T-cell (primary cell): ENCODE measurements around the gene ARAF. TPM values are rescaled to one million over a fixed set of nuclear protein-coding genes. Genes with fewer than 3 reads are reported as not detected.

ENCODE experiments used
- ATAC-seq, 4 experiments: fragments of 200-7000 bp in 3 of 4; fragments of 150-1000 bp in 1 of 4; cut with Tn5 transposase; replicated peaks in 1 of 4; 1 replicate in 3 of 4; 2 replicates in 1 of 4; pipeline ENCODE4 v1.10.0; 2021; ENCODE audit warnings: moderate library complexity in 3 of 4, mild to moderate bottlenecking in 2 of 4, moderate number of reproducible peaks in 1 of 4
- CTCF ChIA-PET, 2 donors: fragments of 300-600 bp; sonication (Branson Sonifier 250); formaldehyde crosslinking; loops; one replicate each; lab custom pipeline; 2022; ENCODE audit warnings: antibody characterized with exemption in 2 of 2; lab: Charles Lee
- POLR2A ChIA-PET, 2 donors: fragments of 300-600 bp; sonication (Branson Sonifier 250); formaldehyde crosslinking; loops; one replicate each; lab custom pipeline; 2022; ENCODE audit warnings: antibody characterized with exemption in 2 of 2; lab: Charles Lee
- DNase-seq, 35 experiments: peaks; one replicate each; pipeline versions ENCODE4 v3.0.0 to v3.0.0-alpha.2; 2013 to 2023
- H3K27ac ChIP-seq: one replicate; pipeline ENCODE4 v1.5.1; 2013; ENCODE audit warnings: low read length
- H3K27me3 ChIP-seq, 2 experiments: replicated peaks in 1 of 2; 1 replicate in 1 of 2; 2 replicates in 1 of 2; pipeline versions ENCODE4 v1.6.1 to v1.7.0; 2013; ENCODE audit warnings: low read length in 1 of 2, mixed read lengths in 1 of 2; ENCODE audit not compliant: control insufficient read depth in 2 of 2, insufficient read depth in 2 of 2; ENCODE audit errors: extremely low read depth in 1 of 2
- H3K36me3 ChIP-seq, 2 donors: 1 replicate in 1 of 2; 2 replicates in 1 of 2; pipeline versions ENCODE4 v1.6.1 to v1.7.0; 2013; ENCODE audit warnings: low read length in 1 of 2; ENCODE audit not compliant: control insufficient read depth in 2 of 2, insufficient read depth in 1 of 2; ENCODE audit errors: extremely low read depth in 1 of 2
- H3K4me1 ChIP-seq, 2 experiments: 1 replicate in 1 of 2; 2 replicates in 1 of 2; pipeline versions ENCODE4 v1.6.1 to v1.7.0; 2013; ENCODE audit warnings: low read length in 2 of 2, mixed read lengths in 1 of 2; ENCODE audit not compliant: insufficient read depth in 2 of 2, control insufficient read depth in 1 of 2; ENCODE audit errors: extremely low read depth in 1 of 2
- H3K4me3 ChIP-seq, 2 donors: 1 replicate in 1 of 2; 2 replicates in 1 of 2; pipeline versions ENCODE4 v1.5.1 to v1.7.0; 2013; ENCODE audit warnings: mild to moderate bottlenecking in 2 of 2, low read length in 1 of 2, moderate library complexity in 1 of 2; ENCODE audit not compliant: control insufficient read depth in 1 of 2; ENCODE audit errors: extremely low read depth in 1 of 2
- H3K9me3 ChIP-seq: 2 replicates; pipeline ENCODE4 v1.7.0; 2013
- H3K27ac Mint-ChIP-seq, 2 donors: one replicate each; pipeline ENCODE4 v1.8.0; 2020 to 2021; ENCODE audit warnings: mild to moderate bottlenecking in 2 of 2, mixed read lengths in 2 of 2
- H3K27me3 Mint-ChIP-seq, 2 donors: one replicate each; pipeline ENCODE4 v1.8.0; 2021 to 2022; ENCODE audit warnings: mixed read lengths in 2 of 2
- H3K36me3 Mint-ChIP-seq: one replicate; pipeline ENCODE4 v1.8.0; 2021; ENCODE audit warnings: mixed read lengths
- H3K4me1 Mint-ChIP-seq, 3 donors: one replicate each; pipeline ENCODE4 v1.8.0; 2020 to 2022; ENCODE audit warnings: mixed read lengths in 3 of 3, mild to moderate bottlenecking in 1 of 3
- H3K4me3 Mint-ChIP-seq, 3 donors: one replicate each; pipeline ENCODE4 v1.8.0; 2020 to 2022; ENCODE audit warnings: mild to moderate bottlenecking in 3 of 3, mixed read lengths in 3 of 3, moderate library complexity in 3 of 3
- H3K9me3 Mint-ChIP-seq, 3 donors: one replicate each; pipeline ENCODE4 v1.8.0; 2020 to 2022; ENCODE audit warnings: mixed read lengths in 3 of 3
- WGBS: methylation state at CpG from one replicate; pipeline ENCODE4 v1.1.5; 2013; ENCODE audit warnings: missing lambda C conversion rate; ENCODE audit not compliant: insufficient coverage; 5-methylcytosine and 5-hydroxymethylcytosine counted together
- total RNA-seq, 35 experiments: library from RNA in 6 of 35; stranded (reverse) in 6 of 35; fragments of 120-200 nt in 1 of 35; gene quantifications; one replicate each; pipeline versions ENCODE4 v1.2.1 to v1.2.4 and lab custom pipeline; 2013 to 2026

ARAF gene
- total RNA-seq, 5 donors from 2014 or later (not counting 1 experiment from before 2014, with no cell fraction given) = 113 to 138 (median 122) TPM

DNA sequence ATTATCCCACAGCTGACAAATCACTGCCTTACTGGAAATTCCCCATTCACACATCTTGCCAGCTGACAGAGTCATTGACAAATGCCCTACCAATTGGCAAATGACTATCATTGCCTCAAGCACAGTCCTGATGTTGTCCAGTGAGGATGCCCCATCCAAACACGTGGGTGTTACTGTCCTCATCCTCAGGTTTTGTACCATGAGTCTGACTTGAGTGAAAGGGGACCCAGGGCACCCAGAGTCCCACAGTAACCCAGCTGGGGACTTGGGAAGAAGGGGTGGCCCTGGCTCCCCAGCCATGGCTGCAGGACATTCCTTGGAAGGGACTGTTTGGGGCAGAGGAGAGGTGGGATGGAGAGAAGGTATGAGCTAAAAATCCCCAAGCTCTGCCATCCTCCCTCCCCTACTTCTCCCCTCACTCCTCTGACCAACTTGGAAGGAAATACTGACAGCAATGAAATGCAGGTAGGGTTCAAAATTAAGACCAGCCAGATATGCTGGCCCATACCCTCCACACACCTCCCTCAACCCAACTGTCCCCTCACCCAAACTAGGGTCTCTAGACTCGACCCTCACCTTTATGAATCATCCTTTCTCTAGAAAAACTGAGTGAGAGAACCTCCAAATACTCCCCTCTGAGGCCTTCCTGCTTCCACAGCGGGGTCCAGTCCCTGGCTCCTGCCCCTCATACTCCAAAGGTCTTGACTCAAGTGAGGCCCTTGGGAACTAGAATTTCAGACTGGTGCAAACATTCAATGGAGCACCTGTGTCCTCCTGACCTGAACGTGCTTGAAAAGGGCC, 26.3 kb downstream of the ARAF start:
- H3K27me3 ChIP-seq = no peaks in the 10 kb centered on the region
- no peaks in the 10 kb centered on the region for H3K9me3 Mint-ChIP-seq
- no peaks in the 10 kb centered on the region for H3K9me3 ChIP-seq
- no peak overlapping the region for H3K27ac ChIP-seq
- CTCF ChIA-PET = no interaction called here
- WGBS = 40% methylated on average over 1 of the region's 4 CpGs
- DNase-seq (no peak), ATAC-seq (no peak)
- no peaks in the 10 kb centered on the region for H3K27me3 Mint-ChIP-seq
- peaks cover 16% of the 10 kb centered on the region for H3K36me3 Mint-ChIP-seq
- H3K4me1 ChIP-seq = peaks cover 0 to 16% of the 10 kb centered on the region in 2 experiments
- no peak overlapping the region for H3K4me3 ChIP-seq
- H3K27ac Mint-ChIP-seq = peak overlapping the region in 1 of 2 donors; percentile 39
- H3K4me1 Mint-ChIP-seq = peaks cover 8 to 18% (median 13%) of the 10 kb centered on the region in 3 donors
- POLR2A ChIA-PET = no interaction called here
- H3K4me3 Mint-ChIP-seq = no peak overlapping the region
- H3K36me3 ChIP-seq = peaks cover 0 to 2% of the 10 kb centered on the region in 2 donors

DNA sequence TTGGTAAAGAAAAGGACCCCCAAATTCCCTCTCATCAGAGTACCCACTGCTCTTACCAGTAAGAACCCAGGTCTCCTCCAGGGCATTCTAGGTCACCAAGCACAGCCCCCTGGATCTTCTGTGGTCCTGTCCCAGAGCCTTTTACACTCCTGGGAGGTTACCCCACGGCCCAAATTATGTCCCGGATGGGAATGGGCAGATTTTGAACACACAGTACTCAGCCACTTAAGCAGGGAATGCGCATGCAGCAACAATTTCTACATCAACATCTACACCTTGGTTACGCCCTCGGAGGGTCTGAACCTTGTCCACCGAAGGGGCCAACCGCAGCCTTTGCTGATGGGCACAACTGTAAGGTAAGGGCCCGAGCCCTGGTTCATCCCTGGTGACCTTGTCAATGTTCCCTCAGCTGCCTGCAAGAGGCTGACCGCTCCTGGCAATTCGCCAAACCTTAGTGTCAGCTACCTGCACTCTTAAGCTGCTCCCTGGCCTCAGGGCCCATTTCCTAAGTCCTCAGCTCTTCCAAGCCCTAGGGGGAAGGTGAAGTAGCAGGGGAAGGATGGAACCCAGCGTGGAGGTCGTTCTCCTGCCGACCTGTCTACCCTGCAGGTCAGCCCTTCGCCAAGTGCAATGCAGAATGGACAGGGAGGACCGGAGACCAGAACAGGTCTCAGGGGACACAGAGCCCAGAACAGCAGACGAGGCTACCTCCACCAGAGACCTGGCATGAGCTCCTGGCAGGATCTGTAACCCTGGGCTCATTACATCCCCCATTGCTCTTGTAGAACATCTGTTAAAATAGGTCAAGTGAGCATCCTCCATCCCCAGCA, 27.1 kb downstream of the ARAF start:
- no peaks in the 10 kb centered on the region for H3K9me3 Mint-ChIP-seq
- 92% methylated on average over 5 of the region's 16 CpGs for WGBS
- H3K36me3 ChIP-seq = peaks cover 0 to 2% of the 10 kb centered on the region in 2 donors
- no peaks in the 10 kb centered on the region for H3K27me3 ChIP-seq
- H3K9me3 ChIP-seq = no peaks in the 10 kb centered on the region
- peaks cover 0 to 8% of the 10 kb centered on the region in 2 experiments for H3K4me1 ChIP-seq
- H3K4me3 Mint-ChIP-seq = no peak overlapping the region
- H3K36me3 Mint-ChIP-seq = peaks cover 16% of the 10 kb centered on the region
- no peak overlapping the region for H3K27ac ChIP-seq
- DNase-seq (no peak), ATAC-seq (no peak)
- no peak overlapping the region for H3K27ac Mint-ChIP-seq
- H3K4me1 Mint-ChIP-seq = peaks cover 8 to 15% (median 9%) of the 10 kb centered on the region in 3 donors
- ChIA-PET CTCF (no interaction called here), POLR2A (no interaction called here)
- H3K27me3 Mint-ChIP-seq = no peaks in the 10 kb centered on the region
- H3K4me3 ChIP-seq = no peak overlapping the region

DNA sequence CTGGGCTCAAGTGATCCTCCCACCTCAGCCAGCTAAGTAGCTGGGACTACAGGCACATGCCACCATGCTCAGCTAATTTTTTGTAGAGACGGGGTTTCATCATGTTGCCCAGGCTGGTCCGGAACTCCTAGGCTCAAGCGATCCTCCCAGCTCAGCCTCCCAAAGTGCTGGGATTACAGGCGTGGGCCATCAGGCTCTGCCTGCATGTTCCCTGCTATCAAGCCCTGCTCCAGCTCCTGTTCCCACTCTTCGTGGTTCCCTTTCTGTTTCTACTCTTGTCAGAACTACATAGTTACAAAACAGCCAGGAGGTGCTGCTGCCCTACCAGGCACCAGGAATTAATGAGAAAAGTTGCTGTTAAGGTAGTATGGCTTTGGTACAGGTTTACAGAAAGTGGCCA, 30.0 kb downstream of the ARAF start:
- H3K4me1 ChIP-seq = peaks cover 0 to 9% of the 10 kb centered on the region in 2 experiments
- no peak overlapping the region for H3K27ac ChIP-seq
- H3K9me3 Mint-ChIP-seq = peaks cover 0 to under 1% (median under 1%) of the 10 kb centered on the region in 3 donors
- ChIA-PET CTCF (no interaction called here), POLR2A (no interaction called here)
- H3K4me1 Mint-ChIP-seq = peaks cover 8 to 12% (median 10%) of the 10 kb centered on the region in 3 donors
- no peak for DNase-seq
- WGBS = 92% methylated on average over 4 of the region's 5 CpGs
- H3K27me3 ChIP-seq = no peaks in the 10 kb centered on the region
- H3K4me3 Mint-ChIP-seq = no peak overlapping the region
- no peaks in the 10 kb centered on the region for H3K27me3 Mint-ChIP-seq
- H3K4me3 ChIP-seq = no peak overlapping the region
- no peak for ATAC-seq
- no peaks in the 10 kb centered on the region for H3K9me3 ChIP-seq
- peak overlapping the region in 1 of 2 donors; percentile 11 for H3K27ac Mint-ChIP-seq
- peaks cover 3% of the 10 kb centered on the region for H3K36me3 Mint-ChIP-seq
- H3K36me3 ChIP-seq = no peaks in the 10 kb centered on the region

DNA sequence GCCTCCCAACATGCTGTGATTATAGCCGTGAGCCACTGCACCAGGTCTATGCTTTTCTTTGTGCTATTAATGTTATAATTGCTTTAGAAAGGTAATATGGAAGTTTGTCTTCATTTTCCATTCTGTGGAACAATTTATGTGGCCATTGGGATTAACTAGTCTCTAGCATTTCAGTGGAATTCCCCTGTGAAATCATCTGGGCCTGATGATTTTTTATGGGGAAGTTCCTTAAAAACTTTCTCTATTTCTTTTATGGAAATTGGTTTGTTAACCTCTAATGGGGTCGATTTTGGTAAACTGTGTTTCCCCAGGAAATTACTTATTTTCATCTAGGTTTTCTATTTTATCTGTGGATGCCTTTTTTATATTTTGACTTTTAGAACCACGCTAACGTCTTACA, 32.5 kb downstream of the ARAF start:
- no peak overlapping the region for H3K27ac Mint-ChIP-seq
- H3K4me1 Mint-ChIP-seq = peaks cover 16 to 21% (median 19%) of the 10 kb centered on the region in 3 donors
- peaks cover 12% of the 10 kb centered on the region for H3K36me3 Mint-ChIP-seq
- H3K4me3 ChIP-seq = no peak overlapping the region
- peaks cover 0 to 17% of the 10 kb centered on the region in 2 experiments for H3K4me1 ChIP-seq
- H3K4me3 Mint-ChIP-seq = no peak overlapping the region
- no peak for DNase-seq
- ATAC-seq = no peak
- CTCF ChIA-PET = no interaction called here
- WGBS = no CpG with 5 or more reads among the region's 4 CpGs
- POLR2A ChIA-PET = no interaction called here
- no peaks in the 10 kb centered on the region for H3K27me3 ChIP-seq
- H3K9me3 ChIP-seq = no peaks in the 10 kb centered on the region
- no peaks in the 10 kb centered on the region for H3K27me3 Mint-ChIP-seq
- peaks cover 10 to 14% (median 11%) of the 10 kb centered on the region in 3 donors for H3K9me3 Mint-ChIP-seq
- H3K36me3 ChIP-seq = no peaks in the 10 kb centered on the region
- no peak overlapping the region for H3K27ac ChIP-seq

DNA sequence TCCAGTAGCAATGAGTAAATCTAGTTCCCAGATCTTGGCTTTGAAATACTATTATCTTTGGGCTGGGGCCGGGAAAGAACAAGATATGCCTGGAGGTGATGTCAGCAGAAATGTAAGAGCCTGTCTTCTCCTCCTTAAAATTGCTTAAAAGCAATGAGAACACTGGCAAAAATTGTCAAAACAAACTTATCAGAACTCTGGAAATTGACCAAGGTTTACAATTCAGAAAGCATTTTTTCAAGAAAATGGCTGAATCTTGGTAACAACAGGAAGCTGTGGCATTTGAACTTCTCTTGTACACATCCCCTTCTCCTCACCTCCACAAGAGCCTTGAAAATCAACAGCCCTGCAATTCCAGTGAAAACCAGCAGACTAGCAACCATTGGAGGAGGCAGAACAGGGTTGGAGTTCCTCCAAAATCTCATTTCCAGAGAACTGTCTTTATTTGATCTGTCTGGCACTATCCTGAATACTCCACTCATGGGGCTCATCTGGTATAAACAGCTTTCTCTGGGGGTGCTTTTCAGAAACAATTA, 34.8 kb downstream of the ARAF start:
- Mint-ChIP-seq H3K27ac (peak overlapping the region; percentile 88 to 95), H3K4me3 (peak overlapping the region in 2 of 3 donors; percentile 17 to 48), H3K36me3 (peaks cover 12% of the 10 kb centered on the region), H3K27me3 (no peaks in the 10 kb centered on the region), H3K9me3 (peaks cover 10 to 25% (median 11%) of the 10 kb centered on the region in 3 donors), H3K4me1 (peaks cover 16 to 21% (median 19%) of the 10 kb centered on the region in 3 donors)
- H3K36me3 ChIP-seq = no peaks in the 10 kb centered on the region
- no peak overlapping the region for H3K4me3 ChIP-seq
- H3K4me1 ChIP-seq = peaks cover 0 to 17% of the 10 kb centered on the region in 2 experiments
- WGBS = no CpG with 5 or more reads among the region's 1 CpG
- no peak for DNase-seq
- peaks cover 2% of the 10 kb centered on the region for H3K9me3 ChIP-seq
- no peaks in the 10 kb centered on the region for H3K27me3 ChIP-seq
- peak in 2 of 4 experiments; percentile 60 to 61 for ATAC-seq
- ChIA-PET POLR2A (no interaction called here), CTCF (no interaction called here)
- H3K27ac ChIP-seq = peak overlapping the region; percentile 55

DNA sequence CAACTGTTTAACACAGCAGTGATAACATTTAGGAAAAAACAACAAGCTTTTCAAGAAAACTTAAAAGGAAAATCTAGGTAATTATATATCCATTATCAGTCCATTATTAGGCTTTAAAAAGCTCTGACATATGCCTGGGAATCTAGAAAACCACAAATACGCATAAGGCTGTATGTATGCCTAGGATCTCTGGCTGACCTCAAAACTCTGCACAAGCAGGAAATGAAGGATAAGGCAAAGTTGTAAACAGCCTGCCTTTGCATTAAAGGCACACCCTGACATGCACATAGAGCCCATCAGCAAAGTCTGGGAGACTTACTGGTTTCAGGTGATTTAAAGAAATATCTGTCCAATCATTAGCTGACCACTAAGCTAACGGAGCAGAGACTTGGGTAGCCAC, 35.3 kb downstream of the ARAF start:
- peak overlapping the region in 1 of 3 donors; percentile 48 for H3K4me3 Mint-ChIP-seq
- DNase-seq = no peak
- Histone ChIP-seq H3K27me3 (no peaks in the 10 kb centered on the region), H3K4me3 (no peak overlapping the region), H3K36me3 (no peaks in the 10 kb centered on the region), H3K4me1 (peaks cover 0 to 17% of the 10 kb centered on the region in 2 experiments), H3K27ac (peak overlapping the region; percentile 55), H3K9me3 (peaks cover 2% of the 10 kb centered on the region)
- WGBS = no CpG with 5 or more reads among the region's 2 CpGs
- POLR2A ChIA-PET = no interaction called here
- ATAC-seq = peak in 1 of 4 experiments; percentile 69
- CTCF ChIA-PET = no interaction called here
- no peaks in the 10 kb centered on the region for H3K27me3 Mint-ChIP-seq
- peaks cover 16 to 21% (median 19%) of the 10 kb centered on the region in 3 donors for H3K4me1 Mint-ChIP-seq
- peak overlapping the region; percentile 88 to 95 for H3K27ac Mint-ChIP-seq
- H3K9me3 Mint-ChIP-seq = peaks cover 10 to 25% (median 11%) of the 10 kb centered on the region in 3 donors
- peaks cover 12% of the 10 kb centered on the region for H3K36me3 Mint-ChIP-seq
